HCT116 (cell line): ENCODE measurements around the gene SLC25A21. TPM values are rescaled to one million over a fixed set of nuclear protein-coding genes. Genes with fewer than 3 reads are reported as not detected.

Source experiments
- ATAC-seq: fragments of 200-7000 bp; cut with Tn5 transposase; 2 replicates; pipeline ENCODE4 v1.9.1; 2020; ENCODE audit warnings: mild to moderate bottlenecking, moderate library complexity
- BruUV-seq: library from RNA; stranded (reverse); fragments of 400-500 nt; replicated peaks from 2 replicates; lab custom pipeline; 2021; lab: Mats Ljungman, UMichigan
- CTCF ChIA-PET: fragments of 300-600 bp; sonication (Branson Sonifier 250); formaldehyde crosslinking; loops from one replicate; lab custom pipeline; 2021; ENCODE audit warnings: antibody characterized with exemption; lab: Charles Lee
- POLR2A ChIA-PET: fragments of 300-600, 350-600 bp; sonication (Branson Sonifier 250); formaldehyde crosslinking; loops from one replicate; lab custom pipeline; 2021; ENCODE audit warnings: antibody characterized with exemption; lab: Charles Lee
- RAD21 ChIA-PET, 2 experiments: fragments of 300-600 bp; sonication (Branson Sonifier 250); formaldehyde crosslinking; loops; one replicate each; lab custom pipeline; 2023; ENCODE audit warnings: low total read pairs in 2 of 2; ENCODE audit not compliant: uncharacterized antibody in 2 of 2, unreplicated experiment in 2 of 2, low non-redundant PET in 1 of 2; lab: Charles Lee
- DNase-seq: peaks from one replicate; pipeline ENCODE4 v3.0.0-alpha.2; 2010; ENCODE audit warnings: low read depth, low spot score
- H2AFZ ChIP-seq: fragments of 200-600 bp; shearing (Covaris generic), sonication (generic); 2 replicates; pipeline ENCODE4 v1.6.1; 2017; ENCODE audit warnings: low read depth, mixed run types, mixed read lengths, antibody characterized with exemption, low read length; ENCODE audit not compliant: poor library complexity, severe bottlenecking
- H3K27ac ChIP-seq: 2 replicates; pipeline ENCODE4 v1.5.1; 2012; ENCODE audit warnings: low read depth, low read length
- H3K27me3 ChIP-seq: fragments of 200-600 bp; sonication (generic); 2 replicates; pipeline ENCODE4 v1.6.1; 2016; ENCODE audit warnings: mixed run types, low read length, mixed read lengths; ENCODE audit not compliant: insufficient read depth
- H3K36me3 ChIP-seq, 2 experiments: fragments of 200-500 bp in 1 of 2; fragments of 200-600 bp in 1 of 2; sonication (Bioruptor generic) in 1 of 2; sonication (generic) in 1 of 2; 2 replicates each; pipeline versions ENCODE4 v1.5.1 to v1.6.1; 2014 to 2016; ENCODE audit warnings: low read length in 2 of 2, inconsistent platforms in 1 of 2, mixed read lengths in 1 of 2, mixed run types in 1 of 2; ENCODE audit not compliant: insufficient read depth in 2 of 2, control insufficient read depth in 1 of 2
- H3K4me1 ChIP-seq, 2 experiments: fragments of 200-600 bp in 1 of 2; sonication (generic) in 1 of 2; 2 replicates each; pipeline versions ENCODE4 v1.5.1 to v1.6.1; 2012 to 2017; ENCODE audit warnings: low read length in 2 of 2, inconsistent platforms in 1 of 2, mild to moderate bottlenecking in 1 of 2, mixed read lengths in 1 of 2, mixed run types in 1 of 2, moderate library complexity in 1 of 2; ENCODE audit not compliant: insufficient read depth in 2 of 2, control insufficient read depth in 1 of 2
- H3K4me2 ChIP-seq: fragments of 200-600 bp; sonication (generic); 2 replicates; pipeline ENCODE4 v1.6.1; 2017; ENCODE audit warnings: mixed run types, low read length, mixed read lengths
- H3K4me3 ChIP-seq, 2 experiments: fragments of 200-600 bp in 1 of 2; sonication (generic) in 1 of 2; replicated peaks in 1 of 2; 2 replicates each; pipeline ENCODE4 v1.5.1; 2011 to 2016; ENCODE audit warnings: low read length in 2 of 2, control low read depth in 1 of 2, low read depth in 1 of 2, mild to moderate bottlenecking in 1 of 2, mixed read lengths in 1 of 2, mixed run types in 1 of 2
- H3K79me2 ChIP-seq: fragments of 200-600 bp; sonication (generic); 2 replicates; pipeline ENCODE4 v1.6.1; 2017; ENCODE audit warnings: mild to moderate bottlenecking, mixed run types, low read length, moderate library complexity, mixed read lengths; ENCODE audit not compliant: insufficient read depth
- H3K9ac ChIP-seq: fragments of 200-600 bp; sonication (generic); 2 replicates; pipeline ENCODE4 v1.6.1; 2016; ENCODE audit warnings: low read length, mixed read lengths
- H3K9me2 ChIP-seq: fragments of 200-600 bp; sonication (generic), shearing (Covaris generic); 2 replicates; pipeline ENCODE4 v1.6.1; 2017; ENCODE audit warnings: mixed run types, mild to moderate bottlenecking, moderate library complexity; ENCODE audit not compliant: insufficient read depth
- H3K9me3 ChIP-seq, 2 experiments: fragments of 200-500 bp in 1 of 2; fragments of 200-600 bp in 1 of 2; sonication (Bioruptor generic) in 1 of 2; sonication (generic) in 1 of 2; 2 replicates each; pipeline ENCODE4 v1.6.1; 2014 to 2017; ENCODE audit warnings: low read length in 2 of 2, mixed read lengths in 2 of 2, inconsistent platforms in 1 of 2, low read depth in 1 of 2, mild to moderate bottlenecking in 1 of 2, mixed run types in 1 of 2, moderate library complexity in 1 of 2; ENCODE audit not compliant: control insufficient read depth in 1 of 2, insufficient read depth in 1 of 2
- H4K20me1 ChIP-seq: fragments of 200-600 bp; sonication (generic), shearing (Covaris generic); 2 replicates; pipeline ENCODE4 v1.6.1; 2017; ENCODE audit warnings: mixed run types, mild to moderate bottlenecking, moderate library complexity; ENCODE audit not compliant: insufficient read depth
- CBX3 ChIP-seq: IDR thresholded peaks from 2 replicates; pipeline ENCODE4 v1.6.1; 2012; ENCODE audit warnings: low read depth
- FOSL1 ChIP-seq: IDR thresholded peaks from 2 replicates; pipeline ENCODE4 v1.6.1; 2012; ENCODE audit warnings: low read depth
- JUND ChIP-seq: IDR thresholded peaks from 2 replicates; pipeline ENCODE4 v1.6.1; 2012
- TCF7L2 ChIP-seq: IDR thresholded peaks from 2 replicates; pipeline ENCODE4 v1.7.0; 2011; ENCODE audit warnings: borderline replicate concordance, inconsistent platforms; ENCODE audit not compliant: insufficient read depth, insufficient read length; ENCODE audit errors: extremely low read depth
- intact Hi-C: fragments of 100-400 bp; cut with micrococcal nuclease; formaldehyde crosslinking; loops from 2 replicates; pipeline ENCODE4 v1.10.0; 2022
- total RNA-seq: library from RNA; stranded (reverse); gene quantifications from one replicate; pipeline ENCODE4 v1.2.1, GENCODE V29; 2021; ENCODE audit not compliant: unreplicated experiment
- TF ChIP-seq, protein P1 (sequence below): IDR thresholded peaks from 2 replicates; pipeline ENCODE4 v1.6.1; 2012
- TF ChIP-seq, protein P2 (sequence below): IDR thresholded peaks from 2 replicates; pipeline ENCODE4 v1.6.1; 2012; ENCODE audit warnings: low read depth
- TF ChIP-seq, protein P3 (sequence below): IDR thresholded peaks from 2 replicates; pipeline ENCODE4 v1.6.1; 2012

The SLC25A21 gene
- total RNA-seq, 1 experiment from 2014 or later, result 3.5 TPM

DNA sequence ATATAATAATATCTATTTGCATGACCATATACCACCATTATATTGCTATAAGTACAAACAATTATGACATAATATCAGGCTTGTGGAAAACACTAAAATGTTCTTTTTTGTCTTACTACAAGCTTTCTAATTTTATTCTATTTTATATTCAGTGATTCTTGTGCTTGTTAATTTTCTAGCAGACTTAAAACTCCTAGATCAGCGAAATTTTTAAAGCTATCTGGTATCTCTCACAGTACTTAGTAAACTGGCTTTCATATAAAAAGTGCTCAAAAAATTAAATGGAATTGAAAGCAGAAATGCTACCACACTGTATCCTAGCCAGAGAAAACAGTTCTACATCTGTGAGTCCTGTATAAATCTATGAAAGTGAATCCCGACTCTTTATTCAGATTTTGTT is 405.4 kb downstream of the SLC25A21 start:
- no peaks in the 10 kb centered on the region for H3K79me2 ChIP-seq
- H3K27me3 ChIP-seq, result no peaks in the 10 kb centered on the region
- DNase-seq (no peak), ATAC-seq (no peak)
- H3K36me3 ChIP-seq, result no peaks in the 10 kb centered on the region
- H2AFZ ChIP-seq, result no peak overlapping the region
- H4K20me1 ChIP-seq, result no peaks in the 10 kb centered on the region
- no peaks in the 10 kb centered on the region for H3K9me3 ChIP-seq
- ChIA-PET CTCF (interaction anchor here (2.7 kb wide), 1 partner anchor 19 kb away, joined by 11 read pairs; no protein-coding TSS in a partner anchor), RAD21 (no interaction called here), POLR2A (no interaction called here)
- H3K4me2 ChIP-seq, result no peak overlapping the region; the same call in 1 of the 2 replicates
- H3K27ac ChIP-seq, result no peak overlapping the region
- H3K9me2 ChIP-seq, result no peaks in the 10 kb centered on the region
- peaks cover 6 to 13% of the 10 kb centered on the region in 2 experiments; a peak in 1 of 4 replicates for H3K4me1 ChIP-seq
- TF ChIP-seq, protein P1, sequence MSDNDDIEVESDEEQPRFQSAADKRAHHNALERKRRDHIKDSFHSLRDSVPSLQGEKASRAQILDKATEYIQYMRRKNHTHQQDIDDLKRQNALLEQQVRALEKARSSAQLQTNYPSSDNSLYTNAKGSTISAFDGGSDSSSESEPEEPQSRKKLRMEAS, result no peak
- TF ChIP-seq, protein P2, sequence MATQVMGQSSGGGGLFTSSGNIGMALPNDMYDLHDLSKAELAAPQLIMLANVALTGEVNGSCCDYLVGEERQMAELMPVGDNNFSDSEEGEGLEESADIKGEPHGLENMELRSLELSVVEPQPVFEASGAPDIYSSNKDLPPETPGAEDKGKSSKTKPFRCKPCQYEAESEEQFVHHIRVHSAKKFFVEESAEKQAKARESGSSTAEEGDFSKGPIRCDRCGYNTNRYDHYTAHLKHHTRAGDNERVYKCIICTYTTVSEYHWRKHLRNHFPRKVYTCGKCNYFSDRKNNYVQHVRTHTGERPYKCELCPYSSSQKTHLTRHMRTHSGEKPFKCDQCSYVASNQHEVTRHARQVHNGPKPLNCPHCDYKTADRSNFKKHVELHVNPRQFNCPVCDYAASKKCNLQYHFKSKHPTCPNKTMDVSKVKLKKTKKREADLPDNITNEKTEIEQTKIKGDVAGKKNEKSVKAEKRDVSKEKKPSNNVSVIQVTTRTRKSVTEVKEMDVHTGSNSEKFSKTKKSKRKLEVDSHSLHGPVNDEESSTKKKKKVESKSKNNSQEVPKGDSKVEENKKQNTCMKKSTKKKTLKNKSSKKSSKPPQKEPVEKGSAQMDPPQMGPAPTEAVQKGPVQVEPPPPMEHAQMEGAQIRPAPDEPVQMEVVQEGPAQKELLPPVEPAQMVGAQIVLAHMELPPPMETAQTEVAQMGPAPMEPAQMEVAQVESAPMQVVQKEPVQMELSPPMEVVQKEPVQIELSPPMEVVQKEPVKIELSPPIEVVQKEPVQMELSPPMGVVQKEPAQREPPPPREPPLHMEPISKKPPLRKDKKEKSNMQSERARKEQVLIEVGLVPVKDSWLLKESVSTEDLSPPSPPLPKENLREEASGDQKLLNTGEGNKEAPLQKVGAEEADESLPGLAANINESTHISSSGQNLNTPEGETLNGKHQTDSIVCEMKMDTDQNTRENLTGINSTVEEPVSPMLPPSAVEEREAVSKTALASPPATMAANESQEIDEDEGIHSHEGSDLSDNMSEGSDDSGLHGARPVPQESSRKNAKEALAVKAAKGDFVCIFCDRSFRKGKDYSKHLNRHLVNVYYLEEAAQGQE, result no peak
- no peak for TF ChIP-seq FOSL1
- TF ChIP-seq, protein P3, sequence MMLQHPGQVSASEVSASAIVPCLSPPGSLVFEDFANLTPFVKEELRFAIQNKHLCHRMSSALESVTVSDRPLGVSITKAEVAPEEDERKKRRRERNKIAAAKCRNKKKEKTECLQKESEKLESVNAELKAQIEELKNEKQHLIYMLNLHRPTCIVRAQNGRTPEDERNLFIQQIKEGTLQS, result no peak
- TF ChIP-seq JUND, result no peak
- no peak for TF ChIP-seq TCF7L2
- no peak for TF ChIP-seq CBX3
- intact Hi-C loops, result no loop called here
- no peak overlapping the region for H3K4me3 ChIP-seq
- no peak overlapping the region for H3K9ac ChIP-seq
- no TSS peak for BruUV-seq
